ENCODE data around the gene RGS3.

Gene RGS3

GRCh38 chr9:113600023-113600823, 136.7 kb downstream of the RGS3 start:
- DNase-seq (ENCODE audit: low read depth in 2 of 2), result no peak

GRCh38 chr9:113600871-113601614, 137.5 kb downstream of the RGS3 start:
- DNase-seq (ENCODE audit: low read depth in 2 of 2), result no peak

- no peak for DNase-seq (ENCODE audit: low read depth in 2 of 2)
Measured at GRCh38 chr9:113601656-113602055, 138.1 kb downstream of the RGS3 start.

- DNase-seq (ENCODE audit: low read depth in 2 of 2), result peak; percentile 56 to 66
Measured at GRCh38 chr9:113602126-113603047, 138.9 kb downstream of the RGS3 start.

- no peak for DNase-seq (ENCODE audit: low read depth in 2 of 2)
Measured at GRCh38 chr9:113603048-113603375, 139.5 kb downstream of the RGS3 start.

GRCh38 chr9:113603773-113604172, 140.2 kb downstream of the RGS3 start:
- no peak for DNase-seq (ENCODE audit: low read depth in 2 of 2)

GRCh38 chr9:113604393-113604792, 140.9 kb downstream of the RGS3 start:
- DNase-seq (ENCODE audit: low read depth in 2 of 2), result no peak

GRCh38 chr9:113606510-113606909, 143.0 kb downstream of the RGS3 start:
- no peak for DNase-seq (ENCODE audit: low read depth in 2 of 2)

- no peak for DNase-seq (ENCODE audit: low read depth in 2 of 2)
Measured at GRCh38 chr9:113608082-113608685, 144.7 kb downstream of the RGS3 start.

GRCh38 chr9:113609562-113610318, 146.2 kb downstream of the RGS3 start:
- no peak for DNase-seq (ENCODE audit: low read depth in 2 of 2)

- DNase-seq (ENCODE audit: low read depth in 2 of 2), result no peak
Measured at GRCh38 chr9:113611461-113612215, 148.1 kb downstream of the RGS3 start.

GRCh38 chr9:113612216-113612747, 148.8 kb downstream of the RGS3 start:
- no peak for DNase-seq (ENCODE audit: low read depth in 2 of 2)

GRCh38 chr9:113612828-113613227, 149.3 kb downstream of the RGS3 start:
- no peak for DNase-seq (ENCODE audit: low read depth in 2 of 2)

- no peak for DNase-seq (ENCODE audit: low read depth in 2 of 2)
Measured at GRCh38 chr9:113613815-113614413, 150.4 kb downstream of the RGS3 start.

- DNase-seq (ENCODE audit: low read depth in 2 of 2), result no peak
Measured at GRCh38 chr9:113614843-113615648, 151.5 kb downstream of the RGS3 start.

GRCh38 chr9:113616116-113616515, 152.6 kb downstream of the RGS3 start:
- no peak for DNase-seq (ENCODE audit: low read depth in 2 of 2)

GRCh38 chr9:113616621-113617496, 153.3 kb downstream of the RGS3 start:
- DNase-seq (ENCODE audit: low read depth in 2 of 2), result no peak

GRCh38 chr9:113617550-113617949, 154.0 kb downstream of the RGS3 start:
- no peak for DNase-seq (ENCODE audit: low read depth in 2 of 2)

Data from stimulated activated CD4-positive, alpha-beta T cell treated with anti-CD3 and anti-CD28 coated beads, Interleukin-4, amount 100 ng/mL, for 48 hours (primary cell).